Measurements from ENCODE around the gene CIDEB.

DNA sequence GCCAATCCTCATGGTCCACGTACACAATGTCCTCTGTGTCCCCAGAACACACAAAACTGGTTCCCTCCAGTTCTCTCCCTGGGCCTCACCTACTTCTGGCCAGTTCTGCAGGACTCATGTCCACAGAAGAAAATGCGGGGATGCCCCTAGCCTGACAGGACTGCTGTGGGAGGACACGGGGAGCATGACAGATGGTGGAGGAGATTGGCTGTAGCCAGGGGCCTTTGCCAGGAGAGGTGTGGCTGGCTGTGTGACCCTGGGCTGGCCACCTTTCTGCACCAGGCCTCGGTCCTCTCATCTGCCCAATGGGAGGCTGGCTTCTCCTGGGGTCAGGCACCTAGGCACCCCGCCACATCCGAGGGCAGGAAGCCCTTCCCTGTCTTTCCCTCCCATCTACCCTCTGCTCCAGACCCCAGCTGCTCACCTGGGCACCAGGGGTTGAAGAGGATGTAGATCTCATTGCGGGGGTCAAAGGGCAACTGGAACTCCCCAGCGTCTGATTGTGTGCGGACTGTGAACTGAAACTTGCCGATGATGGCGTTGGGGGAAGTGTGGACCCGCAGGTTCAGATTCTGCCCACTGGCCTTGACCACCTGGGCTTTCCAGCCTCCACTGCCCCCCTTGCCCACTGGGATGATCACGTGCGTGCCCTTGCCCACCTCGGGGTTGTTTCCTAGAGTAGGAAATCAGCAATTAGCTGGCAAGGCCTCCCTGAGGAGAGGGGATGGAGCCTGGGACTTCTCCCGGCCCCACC lies 47.6 kb downstream of the CIDEB start:
- TF ChIP-seq, protein P1, sequence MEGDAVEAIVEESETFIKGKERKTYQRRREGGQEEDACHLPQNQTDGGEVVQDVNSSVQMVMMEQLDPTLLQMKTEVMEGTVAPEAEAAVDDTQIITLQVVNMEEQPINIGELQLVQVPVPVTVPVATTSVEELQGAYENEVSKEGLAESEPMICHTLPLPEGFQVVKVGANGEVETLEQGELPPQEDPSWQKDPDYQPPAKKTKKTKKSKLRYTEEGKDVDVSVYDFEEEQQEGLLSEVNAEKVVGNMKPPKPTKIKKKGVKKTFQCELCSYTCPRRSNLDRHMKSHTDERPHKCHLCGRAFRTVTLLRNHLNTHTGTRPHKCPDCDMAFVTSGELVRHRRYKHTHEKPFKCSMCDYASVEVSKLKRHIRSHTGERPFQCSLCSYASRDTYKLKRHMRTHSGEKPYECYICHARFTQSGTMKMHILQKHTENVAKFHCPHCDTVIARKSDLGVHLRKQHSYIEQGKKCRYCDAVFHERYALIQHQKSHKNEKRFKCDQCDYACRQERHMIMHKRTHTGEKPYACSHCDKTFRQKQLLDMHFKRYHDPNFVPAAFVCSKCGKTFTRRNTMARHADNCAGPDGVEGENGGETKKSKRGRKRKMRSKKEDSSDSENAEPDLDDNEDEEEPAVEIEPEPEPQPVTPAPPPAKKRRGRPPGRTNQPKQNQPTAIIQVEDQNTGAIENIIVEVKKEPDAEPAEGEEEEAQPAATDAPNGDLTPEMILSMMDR (conservative IDR thresholded peaks at IDR 0.05), result no peak
- TF ChIP-seq EZH2 (IDR thresholded peaks at IDR 0.05; ENCODE audit: low read depth), result no peak

Measured in PC-9 (cell line).